ENCODE measurements around the gene SASH1.

DNA sequence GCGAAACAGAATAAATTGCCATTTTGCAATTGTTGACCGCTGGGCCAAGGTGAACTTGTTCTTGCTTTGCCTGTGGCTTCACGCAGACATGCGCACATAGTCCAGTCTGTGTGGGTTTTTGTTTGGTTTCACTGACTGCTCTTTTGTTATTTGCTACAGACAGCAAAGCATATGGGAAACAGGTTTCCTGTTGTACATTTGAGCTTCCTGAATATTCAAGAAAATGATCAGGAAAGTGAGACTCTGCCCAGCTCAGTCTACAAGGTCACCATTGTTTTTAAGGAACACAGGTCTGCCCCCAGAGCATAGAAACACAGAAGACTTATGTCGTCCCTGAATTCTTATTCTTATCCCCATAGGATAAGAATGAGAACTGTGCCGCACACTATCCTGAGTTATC, 55.6 kb downstream of the SASH1 start:
- TF ChIP-seq MAZ (CRISPR knock-in tag; conservative IDR thresholded peaks at IDR 0.05 in 1 of 2, IDR thresholded peaks at IDR 0.05 in 1 of 2) (no peak), ZC3H4 (CRISPR knock-in tag; IDR thresholded peaks at IDR 0.05; ENCODE audit: borderline replicate concordance) (no peak), NEUROD1 (IDR thresholded peaks at IDR 0.05; ENCODE audit: borderline replicate concordance, low read depth, low read length, partially characterized antibody) (no peak), PHF20 (IDR thresholded peaks at IDR 0.05; ENCODE audit: partially characterized antibody) (no peak), ZNF384 (IDR thresholded peaks at IDR 0.05; ENCODE audit: low read depth, low read length) (no peak), NR2C2 (CRISPR knock-in tag; IDR thresholded peaks at IDR 0.05) (no peak), NR2C2 (tag; IDR thresholded peaks at IDR 0.05) (no peak), RBM15 (IDR thresholded peaks at IDR 0.05; ENCODE audit: insufficient read depth, low read length) (no peak), NCOA1 (IDR thresholded peaks at IDR 0.05; ENCODE audit: low read depth) (no peak), SRSF9 (IDR thresholded peaks at IDR 0.05; ENCODE audit: borderline replicate concordance, low read depth, low read length) (no peak), FOSL1 (tag; conservative IDR thresholded peaks at IDR 0.05) (no peak), POLR2A (conservative IDR thresholded peaks at IDR 0.05) (no peak)
- TF ChIP-seq, protein P1, sequence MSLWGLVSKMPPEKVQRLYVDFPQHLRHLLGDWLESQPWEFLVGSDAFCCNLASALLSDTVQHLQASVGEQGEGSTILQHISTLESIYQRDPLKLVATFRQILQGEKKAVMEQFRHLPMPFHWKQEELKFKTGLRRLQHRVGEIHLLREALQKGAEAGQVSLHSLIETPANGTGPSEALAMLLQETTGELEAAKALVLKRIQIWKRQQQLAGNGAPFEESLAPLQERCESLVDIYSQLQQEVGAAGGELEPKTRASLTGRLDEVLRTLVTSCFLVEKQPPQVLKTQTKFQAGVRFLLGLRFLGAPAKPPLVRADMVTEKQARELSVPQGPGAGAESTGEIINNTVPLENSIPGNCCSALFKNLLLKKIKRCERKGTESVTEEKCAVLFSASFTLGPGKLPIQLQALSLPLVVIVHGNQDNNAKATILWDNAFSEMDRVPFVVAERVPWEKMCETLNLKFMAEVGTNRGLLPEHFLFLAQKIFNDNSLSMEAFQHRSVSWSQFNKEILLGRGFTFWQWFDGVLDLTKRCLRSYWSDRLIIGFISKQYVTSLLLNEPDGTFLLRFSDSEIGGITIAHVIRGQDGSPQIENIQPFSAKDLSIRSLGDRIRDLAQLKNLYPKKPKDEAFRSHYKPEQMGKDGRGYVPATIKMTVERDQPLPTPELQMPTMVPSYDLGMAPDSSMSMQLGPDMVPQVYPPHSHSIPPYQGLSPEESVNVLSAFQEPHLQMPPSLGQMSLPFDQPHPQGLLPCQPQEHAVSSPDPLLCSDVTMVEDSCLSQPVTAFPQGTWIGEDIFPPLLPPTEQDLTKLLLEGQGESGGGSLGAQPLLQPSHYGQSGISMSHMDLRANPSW (CRISPR knock-in tag; IDR thresholded peaks at IDR 0.05): no peak
